GM18861 (cell line): ENCODE measurements around the gene CCDC7.
"Not testable (repeated sequence)": the region's sequence is repeated elsewhere in the genome, so short reads cannot be mapped to it uniquely, and the experiment has no call there.

Source experiments
- ATAC-seq: cut with Tn5 transposase; IDR thresholded peaks from one replicate; pipeline ENCODE4 v1.9.1; 2021; ENCODE audit not compliant: unreplicated experiment

CCDC7 gene

DNA sequence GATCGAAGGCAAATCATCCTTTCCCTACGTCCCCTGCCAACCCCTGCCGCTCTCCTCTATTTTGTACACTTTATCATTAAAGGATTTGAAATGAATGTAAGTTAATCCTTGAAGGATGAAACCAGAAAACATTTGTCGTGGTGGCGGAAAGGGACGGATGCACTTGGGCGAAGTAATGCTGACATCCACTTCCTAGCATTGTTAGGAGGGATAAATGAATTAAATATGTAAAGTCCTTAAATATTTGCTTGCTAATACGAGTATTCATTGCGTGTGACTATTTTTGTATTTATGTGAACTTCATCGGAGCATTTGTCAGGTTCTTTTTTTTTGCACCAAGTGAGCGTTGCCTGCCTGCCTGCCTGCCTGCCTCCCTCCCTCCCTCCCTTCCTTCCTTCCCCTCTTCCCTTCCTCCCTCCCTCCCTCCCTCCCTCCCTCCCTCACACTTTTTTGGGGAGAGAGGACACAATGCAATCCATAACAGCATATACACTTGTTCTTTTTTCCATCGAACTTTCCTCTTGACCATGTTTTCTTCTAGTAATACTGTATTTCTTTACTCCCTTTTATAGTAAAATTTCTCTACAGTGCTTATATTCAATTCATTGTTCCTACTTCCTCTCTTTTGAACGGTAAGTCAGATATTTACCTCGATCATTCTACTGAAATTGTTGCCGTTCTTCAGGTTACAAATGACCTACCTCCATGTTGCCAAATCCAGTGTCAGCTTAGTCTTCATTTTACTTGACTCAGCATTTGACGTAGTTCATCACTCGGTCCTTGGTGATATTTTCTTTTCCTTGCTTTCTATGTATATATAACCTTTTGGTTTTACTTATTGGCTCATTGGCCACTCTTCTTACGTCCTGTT is 831 bp downstream of the CCDC7 start:
- no peak for ATAC-seq

DNA sequence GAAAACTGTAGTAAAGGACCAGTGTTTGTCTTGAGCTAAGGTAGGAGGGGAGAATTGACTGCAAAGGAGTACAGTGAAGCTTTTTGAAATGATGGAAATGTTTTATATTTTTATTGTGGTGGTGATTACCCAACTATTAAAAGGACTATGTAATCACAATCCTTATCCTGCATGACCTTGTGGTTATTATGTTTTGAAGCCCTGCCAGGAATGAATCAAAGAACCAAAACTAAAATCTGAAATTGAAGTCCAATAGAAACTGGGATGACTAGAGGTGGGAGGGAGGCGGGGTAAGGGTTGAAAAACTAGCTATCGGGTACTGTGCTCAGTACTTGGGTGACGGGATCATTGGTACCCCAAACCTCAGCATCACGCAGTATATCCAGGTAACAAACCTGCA is 8.2 kb downstream of the CCDC7 start:
- no peak for ATAC-seq

DNA sequence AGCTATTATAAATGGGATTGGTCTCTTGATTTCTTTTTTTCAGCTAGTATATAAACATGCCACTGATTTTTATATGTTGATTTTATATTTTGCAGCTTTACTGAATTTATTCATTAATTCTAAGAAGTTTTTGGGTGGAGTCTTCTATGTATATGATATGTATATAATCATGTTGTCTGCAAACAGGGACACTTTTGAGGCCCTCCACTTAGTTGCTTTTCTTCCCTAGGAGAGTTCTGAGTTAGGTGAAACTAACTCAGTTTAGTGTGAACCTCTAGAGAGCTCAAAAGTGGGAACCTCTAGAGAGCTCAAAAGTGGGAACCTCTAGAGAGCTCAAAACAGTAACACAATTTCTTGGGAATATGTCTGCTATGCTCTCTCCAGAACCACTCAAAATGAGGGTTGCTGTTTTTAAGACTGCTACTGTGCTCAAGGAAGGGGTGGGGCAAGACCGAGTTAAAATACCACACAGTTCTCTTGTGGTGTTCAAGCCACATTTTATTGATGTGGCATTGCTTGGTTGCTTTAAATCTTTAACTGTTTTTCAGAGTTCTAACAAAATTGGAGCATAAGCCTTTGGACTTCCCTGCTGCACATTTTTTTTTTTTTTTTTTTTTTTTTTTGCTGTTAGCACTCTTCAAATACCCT is 13.2 kb downstream of the CCDC7 start:
- no peak for ATAC-seq

DNA sequence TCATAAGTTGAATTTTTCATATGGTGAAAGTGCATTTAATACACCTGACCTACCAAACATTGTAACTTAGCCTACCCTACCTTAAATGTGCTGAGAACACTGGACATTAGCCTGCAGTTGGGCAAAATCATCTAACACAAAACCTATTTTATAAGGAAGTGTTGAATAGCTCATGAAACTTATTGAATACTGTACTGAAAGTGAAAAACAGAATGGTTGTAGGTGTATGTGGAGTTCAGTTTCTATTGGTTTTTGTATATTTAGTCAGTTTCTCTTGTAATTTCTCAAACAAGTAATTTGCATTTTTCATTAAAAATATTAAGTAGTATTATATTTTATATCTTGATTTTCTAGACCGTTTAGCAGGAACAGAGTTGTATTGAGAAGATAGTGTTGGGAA is 15.3 kb downstream of the CCDC7 start:
- ATAC-seq = no peak

DNA sequence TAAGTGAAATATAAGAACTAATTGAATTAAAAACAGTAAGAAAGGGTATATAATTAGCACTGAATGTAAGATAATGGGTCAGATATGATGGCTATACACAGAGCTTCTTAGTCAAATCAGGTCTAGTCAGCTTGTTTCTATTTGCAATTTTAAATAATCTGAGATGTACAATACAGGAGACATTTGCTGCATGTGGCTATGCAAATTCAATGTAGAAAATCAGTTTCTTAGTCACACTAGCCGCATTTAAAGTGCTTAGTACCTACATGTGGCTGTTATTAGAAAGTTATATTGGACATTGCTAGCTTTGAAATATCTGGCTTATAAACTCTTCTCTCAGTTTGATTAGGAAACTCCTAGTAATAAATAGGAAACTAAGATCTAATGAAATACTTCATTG is 25.3 kb downstream of the CCDC7 start:
- no peak for ATAC-seq

DNA sequence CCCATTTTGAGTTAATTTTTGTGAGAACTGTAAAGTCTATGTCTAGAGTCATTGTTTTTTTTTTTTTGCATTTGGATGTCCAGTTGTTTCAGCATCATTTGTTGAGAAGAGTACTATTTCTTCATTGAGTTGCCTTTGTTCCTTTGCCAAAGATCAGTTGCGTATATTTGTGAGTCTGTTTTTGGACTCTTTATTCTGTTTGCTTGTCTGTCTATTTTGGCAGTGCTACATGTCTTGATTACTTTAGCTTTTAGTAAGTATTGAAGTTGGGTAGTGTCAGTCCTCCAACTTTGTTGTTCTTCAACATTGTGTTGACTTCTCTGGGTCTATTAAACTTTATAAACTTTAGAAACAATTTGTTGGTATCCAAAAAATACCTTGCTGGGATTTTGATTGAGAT is 31.6 kb downstream of the CCDC7 start:
- no peak for ATAC-seq

DNA sequence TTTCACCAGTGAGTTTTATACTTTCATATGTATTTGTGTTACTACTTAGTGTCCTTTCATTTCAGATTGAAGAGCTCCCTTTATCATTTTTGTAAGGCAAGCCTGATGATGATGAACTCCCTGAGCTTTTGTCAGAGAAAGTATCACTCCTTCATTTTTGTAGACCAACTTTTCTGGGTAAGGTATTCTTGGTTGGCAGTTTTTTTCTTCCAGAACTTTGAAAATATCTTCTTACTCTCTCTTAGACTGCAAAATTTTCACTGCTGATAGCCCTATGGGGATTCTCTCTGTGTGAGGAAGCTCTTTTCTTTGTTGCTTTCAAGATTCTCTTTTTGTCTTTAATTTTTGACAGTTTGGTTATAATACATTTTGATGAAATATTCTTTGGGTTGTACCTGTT is 35.7 kb downstream of the CCDC7 start:
- no peak for ATAC-seq

DNA sequence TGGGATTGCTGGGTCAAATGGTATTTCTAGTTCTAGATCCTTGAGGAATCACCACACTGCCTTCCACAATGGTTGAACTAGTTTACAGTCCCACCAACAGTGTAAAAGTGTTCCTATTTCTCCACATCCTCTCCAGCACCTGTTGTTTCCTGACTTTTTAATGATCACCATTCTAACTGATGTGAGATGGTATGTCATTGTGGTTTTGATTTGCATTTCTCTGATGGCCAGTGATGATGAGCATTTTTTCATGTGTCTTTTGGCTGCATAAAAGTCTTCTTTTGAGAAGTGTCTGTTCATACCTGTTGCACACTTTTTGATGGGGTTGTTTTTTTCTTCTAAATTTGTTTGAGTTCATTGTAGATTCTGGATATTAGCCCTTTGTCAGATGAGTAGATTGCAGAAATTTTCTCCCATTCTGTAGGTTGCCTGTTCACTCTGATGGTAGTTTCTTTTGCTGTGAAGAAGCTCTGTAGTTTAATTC is 37.1 kb downstream of the CCDC7 start:
- not testable (repeated sequence) for ATAC-seq

DNA sequence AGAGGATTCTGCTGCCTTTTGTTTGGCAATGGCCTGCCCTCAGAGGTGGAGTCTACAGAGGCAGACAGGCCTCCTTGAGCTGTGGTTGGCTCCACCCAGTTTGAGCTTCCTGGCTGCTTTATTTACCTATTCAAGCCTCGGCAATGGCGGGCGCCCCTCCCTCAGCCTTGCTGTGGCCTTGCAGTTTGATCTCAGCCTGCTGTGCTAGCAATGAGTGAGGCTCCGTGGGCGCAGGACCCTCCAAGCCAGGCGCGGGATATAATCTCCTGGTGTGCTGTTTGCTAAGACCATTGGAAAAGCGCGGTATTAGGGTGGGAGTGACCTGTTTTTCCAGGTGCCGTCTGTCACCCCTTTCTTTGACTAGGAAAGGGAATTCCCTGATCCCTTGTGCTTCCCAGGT is 42.1 kb downstream of the CCDC7 start:
- ATAC-seq = not testable (repeated sequence)

DNA sequence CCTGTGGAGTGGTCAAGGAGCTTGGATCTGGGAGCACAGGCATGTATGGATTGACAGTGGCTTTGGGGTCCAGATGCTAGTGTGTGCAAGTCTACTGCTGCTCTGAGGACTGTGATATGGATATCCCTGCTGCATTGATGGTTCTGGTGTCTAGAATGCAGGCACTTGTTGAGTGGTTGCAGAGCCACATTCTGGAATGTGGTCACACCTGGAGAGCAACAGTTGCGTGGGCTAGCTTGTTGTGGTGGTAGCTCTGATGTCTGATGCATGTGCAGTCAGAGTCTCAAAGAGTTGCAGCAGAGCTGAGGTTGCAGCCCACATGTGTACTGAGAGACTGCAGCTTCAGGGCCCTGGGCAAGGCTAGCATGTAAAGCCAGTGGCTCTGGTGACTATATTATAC is 43.2 kb downstream of the CCDC7 start:
- no peak for ATAC-seq

DNA sequence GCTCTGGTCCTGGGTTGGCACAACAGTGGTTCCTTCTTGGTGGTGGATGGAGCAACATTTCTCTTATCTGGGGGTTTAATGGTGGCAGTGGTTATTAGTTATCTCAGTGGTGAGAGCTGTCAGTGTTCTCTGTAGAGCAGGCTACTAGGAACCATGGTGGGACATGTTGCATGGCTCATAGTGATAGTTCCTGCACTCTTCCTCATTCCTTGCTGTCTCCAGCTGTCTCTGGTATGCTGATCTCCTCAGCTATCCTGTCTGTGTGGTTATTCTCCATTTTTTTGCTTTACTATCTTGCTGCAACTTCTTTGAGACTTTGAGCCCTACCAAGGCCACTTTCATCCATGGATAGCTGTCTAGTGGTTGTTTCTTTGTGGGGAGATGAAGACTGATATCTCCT is 44.0 kb downstream of the CCDC7 start:
- no peak for ATAC-seq

DNA sequence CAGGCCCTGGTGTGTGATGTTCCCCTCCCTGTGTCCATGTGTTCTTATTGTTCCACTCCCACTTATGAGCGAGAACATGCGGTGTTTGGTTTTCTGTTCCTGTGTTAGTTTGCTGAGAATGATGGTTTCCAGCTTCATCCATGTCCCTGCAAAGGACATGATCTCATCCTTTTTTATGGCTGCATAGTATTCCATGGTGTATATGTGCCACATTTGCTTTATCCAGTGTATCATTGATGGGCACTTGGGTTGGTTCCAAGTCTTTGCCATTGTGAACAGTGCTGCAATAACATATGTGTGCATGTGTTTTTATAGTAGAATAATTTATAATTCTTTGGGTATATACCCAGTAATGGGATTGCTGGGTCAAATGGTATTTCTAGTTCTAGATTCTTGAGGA is 48.6 kb downstream of the CCDC7 start:
- ATAC-seq = not testable (repeated sequence)

DNA sequence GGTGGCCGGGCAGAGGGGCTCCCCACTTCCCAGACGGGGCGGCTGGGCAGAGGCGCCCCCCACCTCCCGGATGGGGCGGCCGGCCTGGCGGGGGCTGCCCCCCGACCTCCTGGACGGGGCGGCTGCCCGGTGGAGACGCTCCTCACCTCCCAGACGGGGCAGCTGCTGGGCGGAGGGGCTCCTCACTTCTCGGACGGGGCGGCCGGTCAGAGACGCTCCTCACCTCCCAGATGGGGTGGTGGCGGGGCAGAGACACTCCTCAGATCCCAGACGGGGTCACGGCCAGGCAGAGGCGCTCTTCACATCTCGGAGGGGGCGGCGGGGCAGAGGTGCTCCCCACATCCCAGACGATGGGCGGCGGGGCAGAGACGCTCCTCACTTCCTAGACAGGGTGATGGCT is 54.2 kb downstream of the CCDC7 start:
- ATAC-seq = not testable (repeated sequence)

DNA sequence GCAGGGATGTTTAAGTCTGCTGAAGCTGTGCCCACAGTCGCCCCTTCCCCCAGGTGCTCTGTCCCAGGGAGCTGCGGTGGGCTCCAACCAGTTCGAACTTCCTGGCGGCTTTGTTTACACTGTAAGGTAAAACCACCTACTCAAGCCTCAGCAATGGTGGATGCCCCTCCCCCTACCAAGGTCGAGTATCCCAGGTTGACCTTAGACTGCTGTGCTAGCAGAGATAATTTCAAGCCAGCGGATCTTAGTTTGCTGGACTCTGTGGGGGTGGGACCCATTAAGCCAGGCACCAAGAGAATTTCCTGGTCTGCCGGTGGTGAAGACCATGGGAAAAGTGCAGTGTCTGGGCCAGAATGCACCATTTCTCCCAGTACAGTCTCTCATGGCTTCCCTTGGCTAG is 56.0 kb downstream of the CCDC7 start:
- ATAC-seq = no peak

DNA sequence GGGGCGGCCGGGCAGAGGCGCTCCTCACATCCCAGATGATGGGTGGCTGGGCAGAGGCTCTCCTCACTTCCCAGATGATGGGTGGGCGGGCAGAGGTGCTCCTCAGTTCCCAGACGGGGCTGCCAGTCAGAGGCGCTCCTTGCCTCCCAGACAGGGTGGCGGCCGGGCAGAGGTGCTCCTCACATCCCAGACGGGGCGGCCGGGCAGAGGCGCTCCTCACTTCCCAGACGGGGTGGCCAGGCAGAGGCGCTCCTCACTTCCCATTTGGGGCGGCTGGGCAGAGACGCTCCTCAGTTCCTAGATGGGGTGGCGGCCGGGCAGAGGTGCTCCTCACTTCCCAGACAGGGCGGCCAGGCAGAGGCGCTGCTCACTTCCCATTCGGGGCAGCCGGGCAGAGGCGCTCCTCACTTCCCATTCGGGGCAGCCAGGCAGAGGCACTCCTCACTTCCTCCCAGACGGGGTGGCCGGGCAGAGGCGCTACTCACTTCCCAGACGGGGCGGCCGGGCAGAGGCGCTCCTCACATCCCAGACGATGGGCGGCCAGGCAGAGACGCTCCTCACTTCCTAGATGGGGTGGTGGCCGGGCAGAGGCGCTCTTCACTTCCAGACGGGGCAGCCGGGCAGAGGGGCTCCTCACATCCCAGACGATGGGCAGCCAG is 60.0 kb downstream of the CCDC7 start:
- ATAC-seq = not testable (repeated sequence)

DNA sequence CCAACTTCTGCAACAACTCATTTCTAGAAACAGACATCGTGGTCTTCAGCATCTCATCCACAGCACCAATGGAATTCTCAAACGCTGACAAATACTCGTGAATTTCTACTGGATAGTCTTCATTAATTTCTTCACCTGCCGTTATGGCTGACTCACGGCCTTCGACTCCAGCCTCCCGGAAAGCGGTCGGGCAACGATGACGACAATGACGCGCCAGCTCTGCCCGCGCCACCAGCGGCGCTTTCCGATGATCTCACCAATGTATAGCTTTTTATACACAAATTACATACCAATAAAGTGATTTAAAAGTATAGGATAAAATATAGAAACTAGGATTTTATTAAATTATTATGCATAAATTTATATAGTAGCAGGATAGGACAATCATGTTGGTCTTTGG is 65.7 kb downstream of the CCDC7 start:
- ATAC-seq = no peak

DNA sequence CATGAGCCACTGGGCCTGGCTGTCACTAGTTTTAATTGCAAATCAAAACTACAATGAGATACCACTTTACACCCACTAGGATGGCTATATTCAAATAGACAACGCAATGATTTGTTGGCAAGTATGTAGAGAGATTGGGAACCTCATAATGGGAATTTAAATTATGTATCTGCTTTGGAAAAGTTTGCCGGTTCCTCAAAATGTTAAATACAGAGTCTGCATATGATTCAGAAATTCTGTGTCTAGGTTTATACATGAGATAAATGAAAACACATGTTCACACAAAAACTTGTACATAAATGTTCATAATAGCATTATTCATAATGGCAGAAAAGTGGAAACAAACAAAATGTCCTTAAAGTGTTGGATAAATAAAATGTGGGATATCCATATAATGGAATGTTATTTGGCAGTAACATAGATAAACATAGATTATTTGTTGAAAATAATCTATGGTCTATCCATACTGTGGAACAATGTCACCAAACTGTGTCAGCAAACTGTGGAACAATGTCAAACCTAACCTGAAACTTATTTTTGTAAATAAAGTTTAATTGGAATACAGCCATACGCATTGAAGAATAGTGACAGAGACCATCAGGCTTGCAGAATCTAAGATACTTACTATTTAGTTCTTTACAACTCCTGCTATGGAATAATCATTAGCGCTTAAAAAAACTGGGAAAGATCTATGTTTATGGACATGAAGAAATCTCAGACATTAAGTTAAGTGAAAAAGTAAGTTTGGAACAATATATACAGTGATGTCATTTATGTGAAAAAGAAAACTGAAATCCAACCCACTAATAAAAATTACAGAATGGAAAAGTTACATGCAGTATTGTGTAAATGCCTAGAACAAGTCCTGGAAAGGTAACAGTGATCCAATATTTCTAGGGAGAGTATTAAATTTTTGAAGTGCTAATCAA is 70.9 kb downstream of the CCDC7 start:
- no peak for ATAC-seq

DNA sequence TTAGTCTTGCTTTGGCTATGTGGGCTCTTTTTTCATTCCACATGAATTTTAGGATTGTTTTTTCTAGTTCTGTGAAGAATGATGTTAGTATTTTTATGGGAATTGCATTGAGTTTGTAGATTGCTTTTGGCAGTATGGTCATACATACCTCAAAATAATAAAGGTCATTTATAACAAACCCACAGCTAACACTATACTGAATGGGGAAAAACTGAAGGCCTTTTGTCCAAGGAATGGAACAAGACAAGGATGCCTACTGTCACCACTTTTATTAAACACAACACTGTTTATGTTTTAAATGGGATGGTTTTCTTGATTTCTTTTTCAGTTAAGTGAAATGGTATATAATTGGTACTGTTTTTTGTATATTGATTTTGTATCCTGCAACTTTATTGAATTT is 84.3 kb downstream of the CCDC7 start:
- ATAC-seq = no peak

DNA sequence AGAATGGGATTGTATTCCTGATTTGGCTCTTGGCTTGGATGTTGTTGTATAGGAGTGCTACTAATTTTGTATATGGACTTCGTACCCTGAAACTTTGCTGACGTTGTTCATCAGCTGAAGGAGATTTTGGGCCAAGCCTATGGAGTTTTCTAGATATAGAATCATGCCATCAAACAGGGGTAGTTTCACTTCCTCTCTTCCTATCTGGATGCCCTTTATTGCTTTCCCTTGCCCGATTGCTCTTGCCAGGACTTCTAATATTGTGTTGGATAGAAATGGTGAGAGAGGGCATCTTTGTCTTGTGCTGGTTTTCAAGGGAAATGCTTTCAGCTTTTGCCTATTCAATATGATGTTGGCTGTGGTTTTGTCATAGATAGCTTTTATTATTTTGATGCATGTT is 92.3 kb downstream of the CCDC7 start:
- no peak for ATAC-seq

DNA sequence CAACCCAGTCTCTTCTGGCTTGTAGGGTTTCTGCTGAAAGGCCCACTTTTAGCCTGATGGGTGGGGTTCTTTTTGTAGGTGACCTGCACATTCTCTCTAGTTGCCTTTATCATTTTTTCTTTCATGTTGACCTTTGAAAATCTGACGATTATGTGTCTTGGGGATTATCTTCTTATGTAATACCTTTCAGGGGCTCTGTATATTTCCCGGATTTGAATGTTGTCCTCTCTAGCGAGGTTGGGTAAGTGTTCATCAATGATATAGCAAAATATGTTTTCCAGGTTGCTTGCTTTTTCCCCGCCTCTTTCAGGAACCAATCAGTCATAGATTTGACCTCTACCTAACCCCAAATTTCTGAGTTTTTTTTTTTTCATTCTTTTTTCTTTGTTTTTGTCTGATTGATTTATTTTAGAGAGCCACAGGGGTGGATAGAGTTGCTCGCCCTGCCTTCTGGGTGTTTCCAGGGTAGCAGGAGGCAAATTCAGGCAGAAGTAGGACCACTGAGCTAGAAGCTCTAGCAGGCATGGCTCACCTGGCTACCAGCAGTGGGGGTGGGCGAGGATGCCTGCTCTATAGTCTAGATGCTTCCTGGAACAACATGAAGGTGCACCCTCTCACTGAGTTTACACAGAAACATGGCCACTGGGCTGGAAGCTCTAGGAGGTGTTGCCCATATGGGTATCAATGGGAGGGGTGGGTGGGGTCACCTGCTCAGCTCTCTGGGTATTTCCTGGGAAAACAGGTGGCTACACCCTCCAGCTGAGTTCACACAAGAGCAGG is 94.9 kb downstream of the CCDC7 start:
- no peak for ATAC-seq
